HL-60 (cell line): Measurements from ENCODE around the gene NME3.

Experiments used
- DNase-seq, 2 experiments: peaks; one replicate each; pipeline ENCODE4 v3.0.0-alpha.2; 2010 to 2020; ENCODE audit warnings: low read depth in 1 of 2, low spot score in 1 of 2
- H3K27ac ChIP-seq: fragments of 250-450 bp; sonication (Bioruptor Pico); replicated peaks from 2 replicates; pipeline ENCODE4 v1.5.1; 2020; ENCODE audit warnings: mild to moderate bottlenecking, moderate library complexity
- H3K27me3 ChIP-seq: fragments of 250-450 bp; sonication (Bioruptor Pico); 2 replicates; pipeline ENCODE4 v1.5.1; 2021; ENCODE audit warnings: mild to moderate bottlenecking, moderate library complexity; ENCODE audit not compliant: insufficient read depth, poor library complexity, severe bottlenecking
- H3K4me3 ChIP-seq: replicated peaks from 2 replicates; pipeline ENCODE4 v1.5.1; 2011; ENCODE audit warnings: mild to moderate bottlenecking, control low read depth, low read length; ENCODE audit not compliant: insufficient read depth
- CTCF ChIP-seq: IDR thresholded peaks from one replicate; pipeline ENCODE4 v1.5.1; 2011; ENCODE audit warnings: low read length, control low read depth, inconsistent platforms; ENCODE audit not compliant: insufficient read depth
- GABPA ChIP-seq: IDR thresholded peaks from 2 replicates; pipeline ENCODE4 v1.6.1; 2012; ENCODE audit warnings: low read depth
- POLR2AphosphoS5 ChIP-seq: IDR thresholded peaks from 2 replicates; pipeline ENCODE4 v1.6.1; 2012; ENCODE audit warnings: low read depth
- REST ChIP-seq: IDR thresholded peaks from 2 replicates; pipeline ENCODE4 v1.6.1; 2012; ENCODE audit warnings: low read depth; ENCODE audit not compliant: insufficient replicate concordance
- SPI1 ChIP-seq: IDR thresholded peaks from 2 replicates; pipeline ENCODE4 v1.6.1; 2012; ENCODE audit warnings: low read depth, mild to moderate bottlenecking, borderline replicate concordance

Gene NME3

GRCh38 chr16:1749152-1750117 is 21.9 kb downstream of the NME3 start:
- no peak overlapping the region for H3K4me3 ChIP-seq
- TF ChIP-seq SPI1 (no peak), REST (no peak), CTCF (no peak), GABPA (no peak), POLR2AphosphoS5 (no peak)
- DNase-seq = no peak
- no peaks in the 10 kb centered on the region for H3K27me3 ChIP-seq
- no peak overlapping the region for H3K27ac ChIP-seq

GRCh38 chr16:1747934-1748333 is 23.4 kb downstream of the NME3 start:
- no peak for DNase-seq
- Histone ChIP-seq H3K27me3 (no peaks in the 10 kb centered on the region), H3K27ac (no peak overlapping the region), H3K4me3 (no peak overlapping the region)
- TF ChIP-seq GABPA = no peak

GRCh38 chr16:1746693-1747195 is 24.6 kb downstream of the NME3 start:
- DNase-seq = no peak
- Histone ChIP-seq H3K27me3 (no peaks in the 10 kb centered on the region), H3K4me3 (no peak overlapping the region), H3K27ac (no peak overlapping the region)
- TF ChIP-seq REST (no peak), SPI1 (no peak), CTCF (no peak), POLR2AphosphoS5 (no peak), GABPA (no peak)

- TF ChIP-seq CTCF (no peak), REST (no peak), GABPA (no peak), POLR2AphosphoS5 (no peak), SPI1 (no peak)
- H3K27me3 ChIP-seq = no peaks in the 10 kb centered on the region
- no peak overlapping the region for H3K4me3 ChIP-seq
- no peak for DNase-seq
- H3K27ac ChIP-seq = no peak overlapping the region
Observed at GRCh38 chr16:1745900-1746692, 25.2 kb downstream of the NME3 start.
